Smooth muscle cell of the coronary artery (primary cell): Measurements from ENCODE around the gene SAMD10. TPM values are rescaled to one million over a fixed set of nuclear protein-coding genes. Genes with fewer than 3 reads are reported as not detected.

ENCODE experiments used
- total RNA-seq: library from RNA; depleted of rRNA; stranded (reverse); fragments of >200 nt; gene quantifications from 2 replicates; pipeline ENCODE4 v1.2.3, GENCODE V29; 2014; ENCODE audit warnings: low replicate concordance

SAMD10 gene
- 0.23 and 0.45 TPM in 2 replicates for total RNA-seq

GRCh38 chr20:63979557-63980316 is at the start of gene SAMD10:
Gene SAMD10 (minus strand): TSS chr20:63979642. CDS start chr20:63979467, 175 bp downstream.

GRCh38 chr20:63980806-63981728 is 1.6 kb upstream of the SAMD10 start, which contains the start of gene PRPF6:
Gene PRPF6 (plus strand): TSS chr20:63981132. CDS start chr20:63981246, 114 bp downstream.

DNA sequence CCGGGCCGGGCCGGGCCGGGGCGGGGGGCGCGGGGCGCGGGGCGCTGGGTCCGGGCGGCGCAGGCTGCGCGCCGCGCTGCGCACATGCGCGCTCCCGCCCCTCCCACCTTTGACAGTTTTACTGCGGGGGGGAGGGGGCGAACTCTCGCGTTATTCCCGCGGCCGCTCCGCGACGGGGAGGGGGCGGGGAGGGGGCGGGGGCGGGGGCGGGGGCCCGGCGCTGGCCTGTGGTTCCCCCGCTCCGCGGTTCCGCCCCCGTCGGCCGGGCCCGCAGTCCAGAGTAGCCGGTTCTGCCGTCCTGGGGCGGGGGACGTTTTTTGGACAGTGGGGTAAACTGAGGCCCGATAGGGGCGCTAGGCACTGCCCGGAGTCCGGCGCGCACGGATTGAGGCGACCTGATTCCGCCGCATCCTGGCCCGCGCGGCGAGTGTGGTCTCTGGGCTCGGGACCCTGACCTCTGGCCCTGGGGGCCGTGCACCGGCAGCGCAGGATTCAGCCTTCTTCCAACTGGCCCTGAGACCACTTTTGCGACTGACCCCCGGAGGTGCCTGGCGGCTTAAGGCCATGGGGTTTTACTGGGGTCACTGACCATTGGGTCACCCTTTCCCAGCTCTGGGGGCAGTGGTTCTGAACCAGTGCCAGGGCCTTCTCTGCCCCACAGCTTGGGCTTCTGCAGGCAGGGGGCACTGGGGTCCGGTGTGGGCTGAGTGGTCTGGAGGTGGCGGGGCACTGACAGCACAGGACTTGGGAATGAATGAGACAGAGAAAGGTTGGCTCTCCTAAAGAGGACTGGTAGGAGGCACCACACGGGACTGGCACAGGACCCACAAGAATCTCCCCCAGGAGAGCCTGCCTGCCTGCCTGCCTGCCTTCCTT is 9.4 kb downstream of the SAMD10 start, which contains the start of gene ZNF512B:
ZNF512B (minus strand) TSS at position 93 of the 876 bp plus-strand sequence. CDS start 1,980 bp downstream, outside the sequence.

DNA sequence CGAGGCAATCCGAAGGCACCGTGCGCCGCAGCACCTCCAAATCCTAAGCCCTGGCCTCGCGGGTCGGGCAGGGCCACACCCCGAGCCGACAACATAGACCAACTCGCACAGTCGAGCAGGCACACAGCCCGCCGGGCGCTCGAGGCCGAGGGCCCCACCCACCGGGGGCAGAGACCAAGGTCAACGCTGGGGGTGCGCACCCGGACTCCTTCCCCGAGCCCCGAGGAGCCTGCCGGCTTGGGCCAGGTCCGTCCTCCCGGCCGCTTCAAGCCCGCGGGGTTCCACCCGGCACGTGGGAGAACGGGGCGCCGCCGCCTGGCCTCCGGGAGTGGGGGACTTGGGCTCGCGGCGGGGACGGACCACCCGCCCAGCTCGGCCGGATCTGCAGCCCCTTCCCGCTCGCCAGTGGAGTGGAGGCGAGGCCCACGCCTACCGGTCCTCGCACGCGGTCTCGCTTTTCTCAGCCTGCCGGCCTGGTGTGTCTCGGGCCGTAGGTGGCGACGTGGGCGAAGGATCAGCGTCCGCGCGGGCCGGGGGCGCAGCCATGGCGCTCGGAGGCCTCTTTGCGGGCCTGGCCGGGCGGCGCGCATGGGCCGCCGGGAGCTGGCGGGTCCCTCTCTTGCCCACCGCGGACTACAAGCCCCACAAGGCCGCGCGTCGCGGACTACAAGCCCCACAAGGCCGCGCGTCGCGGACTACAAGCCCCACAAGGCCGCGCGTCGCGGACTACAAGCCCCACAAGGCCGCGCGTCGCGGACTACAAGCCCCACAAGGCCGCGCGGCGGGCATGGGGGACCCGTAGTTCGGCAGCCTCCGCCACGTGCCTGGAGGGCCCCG is 23.4 kb downstream of the SAMD10 start, which contains the start of gene UCKL1:
UCKL1 (minus strand) TSS at position 590 of the 837 bp plus-strand sequence; CDS start at position 546, 44 bp downstream.

Other genes with a start within 250 kb of the SAMD10 start
- 1.4 and 2.3 TPM in 2 replicates for gene LIME1, start 243.0 kb downstream of the SAMD10 start, total RNA-seq
- gene SLC2A4RG, start 239.9 kb downstream of the SAMD10 start, total RNA-seq, result 12.9 TPM in 2 replicates
- 4.8 and 5.6 TPM in 2 replicates for gene ZBTB46, start 148.4 kb downstream of the SAMD10 start, total RNA-seq
- not detected in 2 replicates for gene ABHD16B, start 118.1 kb downstream of the SAMD10 start, total RNA-seq
- 84.7 and 110 TPM in 2 replicates for gene TPD52L2, start 114.4 kb downstream of the SAMD10 start, total RNA-seq
- gene DNAJC5, start 84.5 kb downstream of the SAMD10 start, total RNA-seq, result 43.3 and 54.3 TPM in 2 replicates
- gene UCKL1, start 23.2 kb downstream of the SAMD10 start, total RNA-seq, result 20.6 and 21.0 TPM in 2 replicates
- 4.1 and 6.9 TPM in 2 replicates for gene ZNF512B, start 9.7 kb downstream of the SAMD10 start, total RNA-seq
- gene PRPF6, start 1.5 kb upstream of the SAMD10 start, total RNA-seq, result 61.0 and 84.8 TPM in 2 replicates
- gene C20orf204, start 56.5 kb upstream of the SAMD10 start, total RNA-seq, result 0.23 and 0.45 TPM in 2 replicates
- 0.08 and 0.12 TPM in 2 replicates for gene SOX18, start 70.0 kb upstream of the SAMD10 start, total RNA-seq
- gene TCEA2, start 83.6 kb upstream of the SAMD10 start, total RNA-seq, result 30.6 and 40.5 TPM in 2 replicates
- gene RGS19, start 99.9 kb upstream of the SAMD10 start, total RNA-seq, result 5.6 and 11.7 TPM in 2 replicates
- gene OPRL1, start 100.4 kb upstream of the SAMD10 start, total RNA-seq, result 1.5 and 2.3 TPM in 2 replicates
- not detected in 2 replicates for gene LKAAEAR1, start 104.8 kb upstream of the SAMD10 start, total RNA-seq
- not detected in 2 replicates for gene NPBWR2, start 127.9 kb upstream of the SAMD10 start, total RNA-seq
- not detected in 2 replicates for gene MYT1, start 184.8 kb upstream of the SAMD10 start, total RNA-seq